Measurements from ENCODE around the gene GUCA2B.

The GUCA2B gene

DNA sequence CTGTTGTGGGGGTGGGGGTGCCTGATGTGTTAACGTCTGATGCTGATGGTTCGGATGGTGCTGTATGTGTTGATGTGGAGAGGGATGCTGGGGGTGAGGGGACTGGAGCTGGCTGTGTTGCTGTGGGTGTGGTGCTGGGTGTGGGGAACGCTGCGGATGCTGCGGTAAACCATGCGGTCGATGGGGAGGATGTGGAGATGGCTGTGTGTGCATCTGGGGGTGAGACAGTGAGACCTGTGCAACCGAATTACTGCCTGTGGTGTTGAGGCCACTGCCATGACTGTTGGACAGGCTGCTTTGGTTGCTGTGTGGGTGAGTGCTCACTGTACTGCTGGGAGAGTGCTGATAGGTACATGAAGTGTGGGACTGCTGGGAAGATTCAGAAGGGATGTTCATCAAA is 38.1 kb downstream of the GUCA2B start:
- no peak for DNase-seq (ENCODE audit: low spot score)

DNA sequence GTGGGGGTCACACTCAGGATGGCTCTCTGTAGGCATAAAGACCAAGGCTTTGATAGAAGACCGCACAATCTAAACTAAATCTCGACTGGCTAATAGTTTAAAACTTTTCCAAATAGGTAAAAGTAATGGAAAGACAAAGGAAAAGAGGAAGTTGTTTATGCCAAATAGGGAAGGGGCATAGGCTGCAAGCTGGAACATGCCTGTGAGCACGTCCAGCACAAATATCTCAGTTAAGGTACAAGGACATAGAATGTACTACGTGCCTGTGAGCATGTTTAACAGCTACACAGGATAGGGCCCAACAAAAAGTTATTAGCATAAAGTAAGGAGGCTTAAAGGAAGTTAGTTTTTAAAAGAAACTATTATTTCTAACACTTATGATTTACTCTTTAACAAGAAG is 38.9 kb downstream of the GUCA2B start:
- no peak for DNase-seq (ENCODE audit: low spot score)

DNA sequence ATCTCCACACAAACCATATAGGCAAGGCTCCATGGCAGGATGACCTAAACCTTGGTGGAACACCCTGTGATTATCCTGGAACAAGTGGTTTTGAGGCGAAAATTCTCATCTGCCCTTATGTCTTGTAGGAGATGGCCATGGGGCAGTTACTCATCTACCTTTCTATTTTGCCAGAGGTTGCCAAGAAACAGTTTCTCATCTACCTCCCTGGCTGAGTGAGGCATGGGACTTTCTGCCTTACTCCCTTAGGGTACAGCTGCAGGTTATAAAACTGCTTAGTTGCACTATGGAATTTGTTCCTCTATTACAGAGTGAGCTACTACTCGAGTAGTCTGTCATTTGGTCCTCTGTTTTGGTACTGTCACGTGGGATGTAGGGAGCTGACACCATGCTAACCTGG is 42.6 kb downstream of the GUCA2B start:
- no peak for DNase-seq (ENCODE audit: low spot score)

DNA sequence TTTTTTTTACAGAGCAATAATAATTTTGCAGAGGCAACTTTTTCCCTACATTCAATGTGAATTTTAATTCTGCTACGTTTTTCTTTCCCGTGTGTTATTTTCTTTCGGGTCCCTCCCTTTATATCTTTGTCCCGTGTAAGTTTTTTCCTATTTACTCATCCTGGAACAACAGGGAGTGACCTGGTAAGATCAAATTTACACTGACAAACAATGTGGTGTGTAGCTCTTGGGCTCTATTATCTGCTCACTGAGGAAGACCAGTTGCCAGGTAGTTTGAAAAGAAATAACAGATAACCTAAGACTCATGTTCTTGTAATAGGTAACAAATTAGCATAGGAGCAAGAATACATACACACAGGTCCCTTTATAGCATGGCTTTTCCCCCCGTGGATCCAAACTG is 45.0 kb downstream of the GUCA2B start:
- DNase-seq (ENCODE audit: low spot score): no peak

DNA sequence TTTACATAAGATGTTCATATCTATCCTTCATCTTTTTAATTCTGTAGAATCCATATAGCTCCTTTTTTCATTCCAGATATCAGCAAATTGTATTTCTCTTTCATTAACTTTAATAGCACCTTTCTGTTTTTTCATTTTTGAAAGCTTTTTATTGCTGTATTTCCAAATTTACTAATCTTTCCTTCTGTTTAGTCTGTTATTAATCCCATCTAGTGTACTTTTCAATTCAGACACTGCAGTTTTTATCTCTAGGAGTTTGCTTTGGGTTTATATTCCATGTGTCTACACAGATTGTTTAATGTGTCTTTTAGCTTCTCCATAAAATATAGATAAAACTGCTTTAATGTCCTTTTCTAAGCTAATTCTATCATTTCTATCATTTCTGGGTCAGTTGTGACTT is 48.8 kb downstream of the GUCA2B start:
- DNase-seq (ENCODE audit: low spot score): no peak
